HG02884 (cell line): ENCODE data around the gene PARS2.
A peak's percentile ranks its signal among the peaks of the same experiment; 100 is the strongest.

Experiments used
- ATAC-seq: cut with Tn5 transposase; IDR thresholded peaks from one replicate; pipeline ENCODE4 v1.9.1; 2021; ENCODE audit warnings: mild to moderate bottlenecking, moderate library complexity; ENCODE audit not compliant: unreplicated experiment

The PARS2 gene

DNA sequence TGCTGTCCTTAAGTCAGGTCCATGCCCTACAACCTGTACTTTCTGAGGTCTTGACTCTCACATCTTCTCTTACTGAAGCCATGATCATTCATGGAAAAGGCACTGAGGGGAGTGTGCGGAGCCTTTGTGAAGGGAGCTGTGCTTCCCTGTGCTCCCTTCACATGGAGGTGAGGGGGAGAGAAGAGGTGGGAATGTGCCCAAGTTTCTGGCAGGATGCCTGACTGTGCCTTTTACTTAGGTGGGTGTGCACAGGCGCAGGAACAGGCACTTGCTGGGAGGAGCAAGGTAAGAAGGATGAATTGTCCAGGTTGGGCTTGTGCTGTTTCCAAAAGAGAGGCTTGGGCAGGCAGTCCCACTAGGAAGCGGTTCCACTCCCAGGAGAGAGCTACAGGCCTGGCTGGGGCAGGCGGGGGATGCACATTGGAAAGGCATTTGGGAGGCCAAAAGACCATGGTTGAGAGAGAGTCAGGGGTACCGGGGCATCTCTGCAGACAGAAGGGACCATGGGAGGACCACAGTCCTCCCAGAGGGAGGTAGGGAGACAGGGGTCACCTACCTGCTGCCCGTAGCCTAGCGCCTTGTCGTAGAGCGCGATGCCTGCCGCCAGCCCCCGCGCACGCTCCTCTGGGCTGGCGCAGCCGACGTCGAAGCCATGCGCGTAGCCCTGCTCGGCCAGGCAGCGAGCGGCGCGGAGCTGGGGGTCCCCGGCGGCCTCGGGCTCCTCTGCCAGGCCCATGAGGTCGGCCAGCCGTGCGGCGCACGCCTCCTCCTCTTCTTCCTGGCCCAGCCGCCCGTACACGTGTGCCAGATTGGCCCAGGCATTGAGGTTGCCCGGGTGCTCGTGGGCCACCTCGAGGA, 35.9 kb upstream of the PARS2 start:
- ATAC-seq, result no peak

GRCh38 chr1:54798769-54799641, 34.7 kb upstream of the PARS2 start:
- ATAC-seq, result peak; percentile 45

DNA sequence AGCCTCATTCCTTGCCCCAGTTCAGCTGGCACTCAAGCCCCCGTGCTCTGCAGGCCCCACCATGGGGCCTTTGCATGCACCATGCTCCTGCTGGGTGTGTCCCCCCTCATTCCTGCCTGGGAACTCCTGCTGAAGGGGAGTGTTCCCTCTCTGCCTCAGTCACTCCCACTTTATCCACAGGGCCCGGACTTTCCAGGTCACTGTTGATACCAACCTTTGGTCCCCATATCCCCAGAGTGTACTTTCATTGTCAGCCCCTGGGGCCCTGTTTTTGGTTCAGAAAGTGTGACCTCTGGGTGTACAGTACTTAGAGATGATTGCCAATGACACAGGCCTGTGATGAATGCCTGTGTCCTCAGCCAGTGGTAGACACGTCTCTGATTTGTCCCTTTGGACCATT, 33.9 kb upstream of the PARS2 start:
- no peak for ATAC-seq

DNA sequence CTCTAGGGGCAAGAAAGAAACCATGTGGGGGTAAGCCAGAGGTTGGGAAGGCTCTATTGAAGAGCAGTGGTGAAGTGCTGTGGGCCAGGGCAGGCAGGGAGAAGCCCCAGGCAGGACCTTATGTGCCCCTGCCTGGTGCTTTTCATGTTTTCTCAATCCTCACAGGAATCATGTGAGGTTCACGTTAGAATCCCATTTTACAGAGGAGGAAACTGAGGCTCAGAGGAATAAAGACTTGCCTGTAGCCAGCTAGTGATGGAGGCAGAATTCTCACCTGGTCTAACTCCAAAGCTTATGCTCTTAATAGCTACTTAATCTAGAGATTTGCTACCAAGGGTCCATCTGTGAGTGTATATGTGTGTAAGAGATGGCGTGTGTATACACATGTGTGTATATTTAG, 32.6 kb upstream of the PARS2 start:
- no peak for ATAC-seq

DNA sequence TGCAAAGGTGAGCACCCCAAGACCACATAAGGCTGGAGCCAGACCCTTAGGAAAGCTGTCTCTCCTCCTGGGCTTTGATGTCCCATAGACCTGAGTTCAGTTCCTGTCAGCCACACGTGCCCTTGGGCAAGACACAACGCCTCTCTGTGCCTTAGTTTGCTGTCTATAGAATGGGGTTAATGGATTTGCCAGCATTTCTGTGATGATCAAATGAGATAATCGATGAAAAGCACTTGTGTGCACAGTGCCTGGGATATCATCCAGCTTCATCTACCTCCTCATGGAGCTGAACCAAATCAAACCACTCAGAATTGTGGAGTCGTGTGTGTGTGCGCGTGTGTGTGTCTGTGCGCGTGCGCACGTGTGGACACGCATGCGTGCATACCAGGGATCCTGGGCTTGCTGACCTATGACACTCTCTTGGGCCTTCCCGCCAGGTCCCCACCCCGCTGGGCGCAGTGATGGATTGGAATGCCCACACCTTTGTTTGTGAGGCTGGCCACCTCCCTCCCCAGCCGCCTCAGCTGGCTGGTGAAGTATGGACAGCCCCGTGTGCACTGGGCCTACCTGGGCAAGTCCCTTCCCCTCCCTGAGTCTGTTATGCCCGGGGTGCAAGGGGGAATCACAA, 31.6 kb upstream of the PARS2 start:
- ATAC-seq, result no peak

- no peak for ATAC-seq
Observed at GRCh38 chr1:54795356-54795665, 31.0 kb upstream of the PARS2 start.

DNA sequence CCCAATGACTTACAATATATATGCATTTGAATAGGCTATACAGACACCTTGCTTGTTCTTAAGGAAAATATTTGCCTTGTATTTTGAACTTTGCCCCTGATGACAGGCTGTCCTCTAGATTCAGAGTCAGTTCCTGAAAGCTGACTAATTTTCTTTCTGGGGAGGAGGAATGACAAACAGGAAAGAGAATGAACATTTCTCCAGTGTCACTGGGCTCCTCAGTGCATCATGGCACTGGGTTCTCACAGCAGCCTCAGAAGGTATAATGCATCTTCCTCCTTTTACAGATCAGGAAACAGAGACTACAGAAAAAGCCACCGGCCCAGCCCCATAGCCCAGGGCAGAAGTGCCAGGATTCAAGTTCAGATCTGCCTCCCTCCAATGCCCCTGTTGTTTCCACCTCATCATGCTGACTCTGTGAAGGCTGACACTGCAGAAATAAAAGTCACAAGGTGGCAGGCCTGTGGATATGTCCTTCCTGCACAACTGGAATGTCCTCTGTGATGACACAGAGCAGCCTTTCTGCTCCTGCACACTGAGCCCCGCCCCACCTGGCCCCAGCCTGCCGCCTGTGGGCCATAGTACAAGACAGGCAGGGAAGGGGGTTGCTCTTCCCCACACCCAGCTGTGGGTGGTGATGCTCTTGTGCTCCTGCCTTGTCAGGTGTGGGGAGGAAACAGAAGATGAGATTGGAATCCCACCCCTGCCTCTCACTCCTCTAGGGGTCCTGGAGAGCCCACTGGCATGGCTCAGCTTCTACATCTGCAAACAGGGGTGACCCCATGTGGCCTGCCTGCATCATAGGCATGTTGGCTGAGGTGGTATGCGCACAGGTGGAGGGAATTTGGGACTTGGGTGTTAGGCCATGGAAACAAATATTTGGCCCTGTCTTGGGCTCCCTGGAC, 30.4 kb upstream of the PARS2 start:
- ATAC-seq, result no peak

GRCh38 chr1:54792686-54793282, 28.5 kb upstream of the PARS2 start:
- no peak for ATAC-seq

- ATAC-seq, result no peak
Observed at GRCh38 chr1:54791880-54792522, 27.7 kb upstream of the PARS2 start.

DNA sequence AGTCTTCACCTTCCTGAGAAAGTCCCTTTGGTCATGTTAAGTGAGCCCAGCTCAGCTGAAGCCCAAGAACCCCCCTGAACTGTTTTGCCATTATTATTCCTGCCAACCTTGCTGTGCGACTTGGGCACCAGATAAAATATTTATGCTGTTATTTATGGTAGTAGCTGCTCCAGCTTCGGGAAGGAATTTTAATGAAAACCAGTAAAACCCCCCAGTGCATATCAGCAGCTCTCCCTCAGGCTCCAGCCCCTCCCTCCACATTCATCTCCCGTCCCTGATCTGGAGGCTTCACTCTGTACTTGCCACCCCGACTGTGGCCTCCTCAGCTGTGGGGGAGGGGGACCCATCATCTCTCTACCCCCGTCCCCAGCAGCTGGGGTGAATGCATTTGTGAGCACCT, 24.1 kb upstream of the PARS2 start:
- ATAC-seq, result no peak

DNA sequence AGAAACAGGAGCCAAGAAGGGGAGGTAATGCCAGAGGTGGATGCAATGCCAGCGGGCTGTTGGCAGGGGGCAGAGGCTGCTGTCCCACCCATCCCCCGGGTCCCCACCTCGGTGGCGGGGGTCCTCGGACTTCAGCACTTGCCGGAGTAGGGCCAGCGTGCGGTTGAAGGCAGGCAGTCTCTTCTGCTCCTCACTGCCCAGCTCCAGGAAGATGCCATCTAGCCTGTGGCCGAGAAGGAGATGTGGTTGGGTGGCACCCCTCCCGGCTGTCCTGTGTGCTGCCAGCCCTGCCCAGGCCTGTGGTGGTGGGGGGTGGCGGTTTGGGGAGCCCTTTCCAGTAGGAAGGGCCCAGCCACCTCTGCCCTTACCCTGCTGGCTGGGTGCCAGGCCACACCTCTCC, 23.3 kb upstream of the PARS2 start:
- ATAC-seq, result no peak

- no peak for ATAC-seq
Observed at GRCh38 chr1:54786778-54787177, 22.5 kb upstream of the PARS2 start.

- no peak for ATAC-seq
Observed at GRCh38 chr1:54784066-54784465, 19.7 kb upstream of the PARS2 start.

GRCh38 chr1:54782588-54782987, 18.3 kb upstream of the PARS2 start:
- no peak for ATAC-seq

GRCh38 chr1:54782156-54782555, 17.8 kb upstream of the PARS2 start:
- no peak for ATAC-seq

DNA sequence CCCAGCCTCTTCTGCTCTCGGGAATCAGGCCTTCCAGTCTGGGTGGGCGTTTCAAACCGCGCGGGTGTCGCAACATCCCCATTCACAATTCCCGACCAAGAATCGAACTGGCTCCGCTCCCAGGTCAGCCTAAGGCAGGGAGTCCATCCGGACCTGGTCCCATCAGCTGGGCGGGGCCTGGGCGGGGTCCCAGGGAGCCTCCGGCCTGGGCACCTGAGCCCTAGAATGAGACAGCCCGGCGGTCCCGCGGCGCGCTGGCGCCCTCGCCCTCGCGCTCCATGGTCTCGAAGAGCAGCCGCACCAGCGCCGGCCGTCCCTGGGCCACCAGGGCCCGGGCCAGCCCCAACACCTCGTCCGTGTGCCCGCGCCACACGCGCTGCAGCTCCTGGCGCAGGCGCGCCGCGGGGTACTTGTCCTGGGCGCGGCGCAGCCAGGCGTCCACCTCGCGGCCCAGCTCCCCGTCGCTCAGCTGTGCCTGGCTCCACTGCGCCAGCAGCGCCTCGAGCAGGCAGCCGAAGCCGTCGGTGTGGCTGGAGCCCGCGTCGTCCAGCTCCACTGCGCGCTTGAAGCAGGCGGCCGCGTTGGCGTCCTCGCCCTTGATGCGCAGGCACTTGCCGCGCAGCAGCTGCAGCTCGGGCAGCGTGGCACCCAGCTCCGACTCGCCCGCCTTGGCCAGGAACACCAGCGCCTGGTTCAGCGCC, 16.9 kb upstream of the PARS2 start:
- no peak for ATAC-seq

DNA sequence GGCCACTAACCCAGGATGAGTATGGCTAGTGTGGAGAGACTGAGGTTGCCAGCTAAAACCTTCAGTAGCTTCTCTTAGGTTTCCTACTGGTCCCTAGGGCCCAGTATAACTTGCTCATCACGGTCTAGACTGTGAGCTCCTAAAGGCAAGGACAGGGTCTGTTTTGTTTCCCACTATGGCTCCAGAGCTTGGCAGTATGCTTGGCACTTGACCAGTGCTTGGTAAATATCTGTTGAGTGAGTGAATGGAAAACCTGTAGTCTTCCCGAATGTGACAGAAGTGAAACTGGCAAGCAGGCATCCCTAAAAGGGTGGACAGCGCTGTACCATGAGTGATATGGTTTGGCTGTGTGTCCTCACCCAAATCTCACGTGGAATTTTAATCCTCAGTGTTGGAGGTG, 13.1 kb upstream of the PARS2 start:
- no peak for ATAC-seq

- ATAC-seq, result no peak
Observed at GRCh38 chr1:54777011-54777410, 12.7 kb upstream of the PARS2 start.
